ENCODE measurements around the gene TOR1AIP2. TPM values are rescaled to one million over a fixed set of nuclear protein-coding genes. Genes with fewer than 3 reads are reported as not detected.

Gene TOR1AIP2
- total and polyA plus RNA-seq, 10 donors = 4.6 to 77.4 (median 58.1) TPM

- DNase-seq = no peak
These were observed 77.1 kb downstream of the TOR1AIP2 start for GRCh38 chr1:179800481-179800880.

GRCh38 chr1:179798864-179799516 lies 78.6 kb downstream of the TOR1AIP2 start:
- H3K36me3 ChIP-seq = no peaks in the 10 kb centered on the region
- intact Hi-C loops (cut with DNase I; ENCODE audit: low total_unique reads) = no loop called here
- H3K9me3 ChIP-seq = no peaks in the 10 kb centered on the region
- no peaks in the 10 kb centered on the region for H3K27me3 ChIP-seq (replicated peaks in 1 of 7)
- no peak for TF ChIP-seq POLR2AphosphoS5 (IDR thresholded peaks at IDR 0.05)
- no peak for TF ChIP-seq POLR2A (IDR thresholded peaks at IDR 0.05)
- TF ChIP-seq CTCF (IDR thresholded peaks at IDR 0.05 in 8 of 11, conservative IDR thresholded peaks at IDR 0.05 in 3 of 11) = no peak
- WGBS, 5 donors = 86 to 98% (median 90%) methylated on average over 6 of the region's 6 CpGs
- peaks cover 0 to 13% (median 0%) of the 10 kb centered on the region in 6 donors for H3K4me1 ChIP-seq
- peak; percentile 28 for DNase-seq
- H3K4me3 ChIP-seq = no peak overlapping the region
- no peak overlapping the region for H3K27ac ChIP-seq

More at GRCh38 chr1:179800481-179800880, 77.1 kb downstream of the TOR1AIP2 start:
- Histone ChIP-seq H3K36me3 (no peaks in the 10 kb centered on the region), H3K4me3 (no peak overlapping the region), H3K9me3 (no peaks in the 10 kb centered on the region), H3K27me3 (replicated peaks in 1 of 7) (no peaks in the 10 kb centered on the region), H3K4me1 (no peaks in the 10 kb centered on the region), H3K27ac (no peak overlapping the region)
- TF ChIP-seq POLR2AphosphoS5 (IDR thresholded peaks at IDR 0.05) (no peak), CTCF (IDR thresholded peaks at IDR 0.05 in 8 of 11, conservative IDR thresholded peaks at IDR 0.05 in 3 of 11) (no peak), POLR2A (IDR thresholded peaks at IDR 0.05) (no peak)
- intact Hi-C loops (cut with DNase I; ENCODE audit: low total_unique reads) = no loop called here
- 85 to 93% (median 91%) methylated on average over 4 of the region's 4 CpGs for WGBS, 5 donors

- no peaks in the 10 kb centered on the region for H3K27me3 ChIP-seq (replicated peaks in 1 of 7)
- TF ChIP-seq POLR2A (IDR thresholded peaks at IDR 0.05) = no peak
- no peak for TF ChIP-seq CTCF (IDR thresholded peaks at IDR 0.05 in 8 of 11, conservative IDR thresholded peaks at IDR 0.05 in 3 of 11)
- no peak for TF ChIP-seq POLR2AphosphoS5 (IDR thresholded peaks at IDR 0.05)
- H3K36me3 ChIP-seq = no peaks in the 10 kb centered on the region
- peak; percentile 38 for DNase-seq
- WGBS, 5 donors = 83 to 96% (median 89%) methylated on average over 10 of the region's 10 CpGs
- intact Hi-C loops (cut with DNase I; ENCODE audit: low total_unique reads) = no loop called here
- H3K4me1 ChIP-seq = peaks cover 0 to 13% (median 0%) of the 10 kb centered on the region in 6 donors
- H3K9me3 ChIP-seq = no peaks in the 10 kb centered on the region
- no peak overlapping the region for H3K27ac ChIP-seq
- no peak overlapping the region for H3K4me3 ChIP-seq
These were observed 79.3 kb downstream of the TOR1AIP2 start for GRCh38 chr1:179798213-179798863.

GRCh38 chr1:179794669-179795068 lies 82.9 kb downstream of the TOR1AIP2 start:
- Histone ChIP-seq H3K4me1 (peaks cover 0 to 13% (median 0%) of the 10 kb centered on the region in 6 donors), H3K36me3 (no peaks in the 10 kb centered on the region), H3K9me3 (no peaks in the 10 kb centered on the region), H3K27ac (no peak overlapping the region), H3K27me3 (replicated peaks in 1 of 7) (no peaks in the 10 kb centered on the region), H3K4me3 (no peak overlapping the region)
- DNase-seq = no peak
- 24 to 49% (median 36%) methylated on average over 4 of the region's 4 CpGs for WGBS, 5 donors
- intact Hi-C loops (cut with DNase I; ENCODE audit: low total_unique reads) = no loop called here
- no peak for TF ChIP-seq POLR2A (IDR thresholded peaks at IDR 0.05)
- peak in 1 of 3 donors; percentile 10 for TF ChIP-seq POLR2AphosphoS5 (IDR thresholded peaks at IDR 0.05)

All from spleen (tissue), 11 donors.